H1 (cell line): ENCODE results near the gene IL7R. TPM values are rescaled to one million over a fixed set of nuclear protein-coding genes. Genes with fewer than 3 reads are reported as not detected.

Experiments
- ASH2L ChIP-seq: fragments of 200-600, 300-600 bp; sonication (generic); IDR thresholded peaks from one replicate; pipeline ENCODE4 v1.7.1; 2017; ENCODE audit warnings: low read length
- BCL11A ChIP-seq, 2 experiments: IDR thresholded peaks; one replicate each; pipeline ENCODE4 v1.6.1; 2011; ENCODE audit warnings: low read depth in 2 of 2, low read length in 2 of 2, mild to moderate bottlenecking in 2 of 2
- CHD1 ChIP-seq: IDR thresholded peaks from 2 replicates; pipeline ENCODE4 v1.6.1; 2012; ENCODE audit warnings: low read depth, low read length, improper control_type of control experiment
- JUN ChIP-seq: IDR thresholded peaks from 2 replicates; pipeline ENCODE4 v1.6.1; 2011; ENCODE audit warnings: low read depth, mild to moderate bottlenecking, improper control_type of control experiment, low read length
- JUND ChIP-seq: IDR thresholded peaks from 2 replicates; pipeline ENCODE4 v1.6.1; 2011; ENCODE audit warnings: mild to moderate bottlenecking, improper control_type of control experiment, low read length
- KDM5A ChIP-seq: fragments of 200-600 bp; IDR thresholded peaks from 2 replicates; pipeline ENCODE4 v1.7.1; 2012; ENCODE audit warnings: mild to moderate bottlenecking, low read length, inconsistent platforms, mixed read lengths
- NRF1 ChIP-seq: IDR thresholded peaks from 2 replicates; pipeline ENCODE4 v1.6.1; 2011; ENCODE audit warnings: mild to moderate bottlenecking, low read depth, low read length, improper control_type of control experiment
- polyA plus RNA-seq, 7 experiments: library from polyadenylated mRNA; depleted of rRNA in 3 of 7; stranded (reverse) in 5 of 7; unstranded in 2 of 7; fragments of >200 nt in 5 of 7; fragments of 200-250 nt in 2 of 7; gene quantifications; 1 replicate in 5 of 7; 2 replicates in 1 of 7; 4 replicates in 1 of 7; pipeline versions ENCODE4 v1.2.1 to v1.2.3, GENCODE V29; 2011 to 2013; ENCODE audit warnings: missing spikeins in 2 of 7, mixed read lengths in 2 of 7
- total RNA-seq: library from RNA; stranded (reverse); fragmentation: NEBNext Ultra II Directional; extraction: Animal tissue kit (Norgen Biotek cat#: 25700); gene quantifications from 2 replicates; pipeline ENCODE4 v1.2.1, GENCODE V29; 2021
- TF ChIP-seq, protein P1 (sequence below): IDR thresholded peaks from 2 replicates; pipeline ENCODE4 v1.6.1; 2012; ENCODE audit warnings: inconsistent platforms

IL7R gene
- total and polyA plus RNA-seq, 2 of the 8 experiments (the other 6 are each of a cell fraction or from before 2014, with no cell fraction given), result not detected

GRCh38 chr5:35900972-35901695 is 44.4 kb downstream of the IL7R start (continued):
- no peak for TF ChIP-seq BCL11A (IDR thresholded peaks at IDR 0.05; ENCODE audit: low read depth in 2 of 2, low read length in 2 of 2)
- no peak for TF ChIP-seq ASH2L
- TF ChIP-seq NRF1, result no peak
- TF ChIP-seq JUND, result no peak
- TF ChIP-seq CHD1, result no peak
- TF ChIP-seq KDM5A, result no peak
- TF ChIP-seq, protein P1, sequence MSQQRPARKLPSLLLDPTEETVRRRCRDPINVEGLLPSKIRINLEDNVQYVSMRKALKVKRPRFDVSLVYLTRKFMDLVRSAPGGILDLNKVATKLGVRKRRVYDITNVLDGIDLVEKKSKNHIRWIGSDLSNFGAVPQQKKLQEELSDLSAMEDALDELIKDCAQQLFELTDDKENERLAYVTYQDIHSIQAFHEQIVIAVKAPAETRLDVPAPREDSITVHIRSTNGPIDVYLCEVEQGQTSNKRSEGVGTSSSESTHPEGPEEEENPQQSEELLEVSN, result no peak
- no peak for TF ChIP-seq JUN
- TF ChIP-seq, all 59 proteins: peak for 0
